ENCODE data around the gene GGNBP2.

GGNBP2 gene

GRCh38 chr17:36600465-36600864 lies 55.7 kb downstream of the GGNBP2 start:
- in situ Hi-C loops (cut with MboI; ENCODE audit: low sequenced_read_pairs): loop anchor here (25.0 kb wide), 1 partner anchor 762 kb away; no protein-coding TSS in a partner anchor

GRCh38 chr17:36600936-36601302 lies 56.2 kb downstream of the GGNBP2 start:
- in situ Hi-C loops (cut with MboI; ENCODE audit: low sequenced_read_pairs): loop anchor here (25.0 kb wide), 1 partner anchor 761 kb away; no protein-coding TSS in a partner anchor

GRCh38 chr17:36601303-36602029 lies 56.7 kb downstream of the GGNBP2 start, which contains the start of gene MRM1:
Gene MRM1 (plus strand): TSS chr17:36601583. CDS start chr17:36601811, 228 bp downstream.
- in situ Hi-C loops (cut with MboI; ENCODE audit: low sequenced_read_pairs): loop anchor here (25.0 kb wide), 1 partner anchor 761 kb away; no protein-coding TSS in a partner anchor

GRCh38 chr17:36602030-36602748 lies 57.5 kb downstream of the GGNBP2 start:
- in situ Hi-C loops (cut with MboI; ENCODE audit: low sequenced_read_pairs): loop anchor here (25.0 kb wide), 1 partner anchor 760 kb away; no protein-coding TSS in a partner anchor

- in situ Hi-C loops (cut with MboI; ENCODE audit: low sequenced_read_pairs): loop anchor here (25.0 kb wide), 1 partner anchor 759 kb away; no protein-coding TSS in a partner anchor
Observed at GRCh38 chr17:36602924-36603384, 58.2 kb downstream of the GGNBP2 start.

- in situ Hi-C loops (cut with MboI; ENCODE audit: low sequenced_read_pairs): loop anchor here (25.0 kb wide), 1 partner anchor 757 kb away; no protein-coding TSS in a partner anchor
Observed at GRCh38 chr17:36605028-36605427, 60.3 kb downstream of the GGNBP2 start.

- in situ Hi-C loops (cut with MboI; ENCODE audit: low sequenced_read_pairs): loop anchor here (25.0 kb wide), 1 partner anchor 754 kb away; no protein-coding TSS in a partner anchor
Observed at GRCh38 chr17:36608280-36608679, 63.6 kb downstream of the GGNBP2 start.

- in situ Hi-C loops (cut with MboI; ENCODE audit: low sequenced_read_pairs): loop anchor here (25.0 kb wide), 1 partner anchor 753 kb away; no protein-coding TSS in a partner anchor
Observed at GRCh38 chr17:36608794-36609497, 64.2 kb downstream of the GGNBP2 start.

GRCh38 chr17:36609498-36609862 lies 64.8 kb downstream of the GGNBP2 start:
- in situ Hi-C loops (cut with MboI; ENCODE audit: low sequenced_read_pairs): loop anchor here (25.0 kb wide), 1 partner anchor 753 kb away; no protein-coding TSS in a partner anchor

GRCh38 chr17:36610474-36610873 lies 65.8 kb downstream of the GGNBP2 start:
- in situ Hi-C loops (cut with MboI; ENCODE audit: low sequenced_read_pairs): loop anchor here (25.0 kb wide), 1 partner anchor 752 kb away; no protein-coding TSS in a partner anchor

- in situ Hi-C loops (cut with MboI; ENCODE audit: low sequenced_read_pairs): loop anchor here (25.0 kb wide), 1 partner anchor 751 kb away; no protein-coding TSS in a partner anchor
Observed at GRCh38 chr17:36611345-36612072, 66.8 kb downstream of the GGNBP2 start.

- in situ Hi-C loops (cut with MboI; ENCODE audit: low sequenced_read_pairs): loop anchor here (25.0 kb wide), 1 partner anchor 750 kb away; no protein-coding TSS in a partner anchor
Observed at GRCh38 chr17:36612323-36612722, 67.6 kb downstream of the GGNBP2 start.

- in situ Hi-C loops (cut with MboI; ENCODE audit: low sequenced_read_pairs): loop anchor here (25.0 kb wide), 1 partner anchor 749 kb away; no protein-coding TSS in a partner anchor
Observed at GRCh38 chr17:36613155-36613554, 68.4 kb downstream of the GGNBP2 start.

GRCh38 chr17:36614081-36614480 lies 69.4 kb downstream of the GGNBP2 start:
- in situ Hi-C loops (cut with MboI; ENCODE audit: low sequenced_read_pairs): loop anchor here (25.0 kb wide), 1 partner anchor 748 kb away; no protein-coding TSS in a partner anchor

GRCh38 chr17:36614933-36615332 lies 70.2 kb downstream of the GGNBP2 start:
- in situ Hi-C loops (cut with MboI; ENCODE audit: low sequenced_read_pairs): loop anchor here (25.0 kb wide), 1 partner anchor 747 kb away; no protein-coding TSS in a partner anchor

- in situ Hi-C loops (cut with MboI; ENCODE audit: low sequenced_read_pairs): loop anchor here (25.0 kb wide), 1 partner anchor 746 kb away; no protein-coding TSS in a partner anchor
Observed at GRCh38 chr17:36616061-36617029, 71.6 kb downstream of the GGNBP2 start.

GRCh38 chr17:36617773-36618172 lies 73.1 kb downstream of the GGNBP2 start:
- in situ Hi-C loops (cut with MboI; ENCODE audit: low sequenced_read_pairs): loop anchor here (25.0 kb wide), 1 partner anchor 745 kb away; no protein-coding TSS in a partner anchor

GRCh38 chr17:36623281-36623680 lies 78.6 kb downstream of the GGNBP2 start:
- in situ Hi-C loops (cut with MboI; ENCODE audit: low sequenced_read_pairs): loop anchor here (25.0 kb wide), 1 partner anchor 739 kb away; no protein-coding TSS in a partner anchor

Measured in HL-60/S4 treated with phorbol 12-myristate 13-acetate at 8.2 ng/mL for 4 days and 3 days (cell line).